GM12865 (cell line): ENCODE results near the gene RILP.

Source experiments
- DNase-seq: peaks from one replicate; pipeline ENCODE4 v3.0.0; 2010; ENCODE audit warnings: low read depth
- H3K4me3 ChIP-seq: 2 replicates; pipeline ENCODE4 v1.5.1; 2011; ENCODE audit warnings: mild to moderate bottlenecking, low read depth, low read length, control low read depth
- TF ChIP-seq, protein P1 (sequence below): IDR thresholded peaks from 2 replicates; pipeline ENCODE4 v1.5.1; 2011; ENCODE audit warnings: low read length, control low read depth, low read depth, inconsistent platforms; ENCODE audit not compliant: insufficient read depth; ENCODE audit errors: missing control alignments

RILP gene

DNA sequence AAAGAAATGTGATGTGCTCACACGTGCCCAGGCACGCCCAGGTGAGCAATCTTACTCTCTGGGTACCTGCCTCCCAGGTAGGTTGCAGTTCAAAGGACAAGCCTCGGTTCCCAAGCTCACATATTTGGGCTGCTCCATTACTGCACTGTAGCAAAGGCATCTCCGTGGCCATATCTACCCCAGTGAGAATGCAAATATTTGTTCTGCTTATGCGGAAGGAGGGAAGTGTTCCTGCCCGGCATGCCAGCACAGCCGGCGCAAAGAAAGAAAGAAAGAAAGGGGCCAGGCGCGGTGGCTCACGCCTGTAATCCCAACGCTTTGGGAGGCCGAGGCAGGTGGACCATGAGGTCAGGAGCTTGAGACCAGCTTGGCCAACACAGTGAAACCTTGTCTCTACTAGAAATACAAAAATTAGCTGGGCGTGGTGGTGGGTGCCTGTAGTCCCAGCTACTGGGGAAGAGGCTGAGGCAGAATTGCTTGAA lies 51.8 kb downstream of the RILP start:
- H3K4me3 ChIP-seq: no peak overlapping the region
- TF ChIP-seq, protein P1, sequence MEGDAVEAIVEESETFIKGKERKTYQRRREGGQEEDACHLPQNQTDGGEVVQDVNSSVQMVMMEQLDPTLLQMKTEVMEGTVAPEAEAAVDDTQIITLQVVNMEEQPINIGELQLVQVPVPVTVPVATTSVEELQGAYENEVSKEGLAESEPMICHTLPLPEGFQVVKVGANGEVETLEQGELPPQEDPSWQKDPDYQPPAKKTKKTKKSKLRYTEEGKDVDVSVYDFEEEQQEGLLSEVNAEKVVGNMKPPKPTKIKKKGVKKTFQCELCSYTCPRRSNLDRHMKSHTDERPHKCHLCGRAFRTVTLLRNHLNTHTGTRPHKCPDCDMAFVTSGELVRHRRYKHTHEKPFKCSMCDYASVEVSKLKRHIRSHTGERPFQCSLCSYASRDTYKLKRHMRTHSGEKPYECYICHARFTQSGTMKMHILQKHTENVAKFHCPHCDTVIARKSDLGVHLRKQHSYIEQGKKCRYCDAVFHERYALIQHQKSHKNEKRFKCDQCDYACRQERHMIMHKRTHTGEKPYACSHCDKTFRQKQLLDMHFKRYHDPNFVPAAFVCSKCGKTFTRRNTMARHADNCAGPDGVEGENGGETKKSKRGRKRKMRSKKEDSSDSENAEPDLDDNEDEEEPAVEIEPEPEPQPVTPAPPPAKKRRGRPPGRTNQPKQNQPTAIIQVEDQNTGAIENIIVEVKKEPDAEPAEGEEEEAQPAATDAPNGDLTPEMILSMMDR: no peak
- DNase-seq: no peak
